ENCODE data around the gene DACH1. TPM values are rescaled to one million over a fixed set of nuclear protein-coding genes. Genes with fewer than 3 reads are reported as not detected.

The DACH1 gene
- total and polyA plus RNA-seq, 2 donors: 2.5 to 2.7 TPM

GRCh38 chr13:71775966-71776365 lies 91.0 kb downstream of the DACH1 start:
- Histone ChIP-seq H3K4me3 (ENCODE audit: low read length in 2 of 2) (no peak overlapping the region), H3K4me1 (ENCODE audit: control insufficient read depth in 2 of 2, insufficient read depth in 2 of 2, low read length in 2 of 2) (no peaks in the 10 kb centered on the region), H3K27me3 (ENCODE audit: control insufficient read depth in 2 of 2, insufficient read depth in 1 of 2, low read length in 1 of 2) (no peaks in the 10 kb centered on the region), H3K36me3 (ENCODE audit: control insufficient read depth in 2 of 2, insufficient read depth in 2 of 2, low read length in 1 of 2) (no peaks in the 10 kb centered on the region), H3K27ac (ENCODE audit: low read depth in 1 of 2, low read length in 1 of 2) (no peak overlapping the region), H3K9me3 (ENCODE audit: control insufficient read depth in 2 of 2, insufficient read depth in 1 of 2, low read length in 1 of 2) (no peaks in the 10 kb centered on the region)
- 97% methylated on average over 1 of the region's 1 CpG for WGBS
- no peak for DNase-seq (ENCODE audit: low read depth in 6 of 9, low spot score in 9 of 9)

- no peaks in the 10 kb centered on the region for H3K36me3 ChIP-seq (ENCODE audit: control insufficient read depth in 2 of 2, insufficient read depth in 2 of 2, low read length in 1 of 2)
- DNase-seq (ENCODE audit: low read depth in 6 of 9, low spot score in 9 of 9): no peak
- no peaks in the 10 kb centered on the region for H3K4me1 ChIP-seq (ENCODE audit: control insufficient read depth in 2 of 2, insufficient read depth in 2 of 2, low read length in 2 of 2)
- no peaks in the 10 kb centered on the region for H3K27me3 ChIP-seq (ENCODE audit: control insufficient read depth in 2 of 2, insufficient read depth in 1 of 2, low read length in 1 of 2)
- WGBS: 97% methylated on average over 4 of the region's 4 CpGs
- H3K9me3 ChIP-seq (ENCODE audit: control insufficient read depth in 2 of 2, insufficient read depth in 1 of 2, low read length in 1 of 2): no peaks in the 10 kb centered on the region
- no peak overlapping the region for H3K4me3 ChIP-seq (ENCODE audit: low read length in 2 of 2)
- no peak overlapping the region for H3K27ac ChIP-seq (ENCODE audit: low read depth in 1 of 2, low read length in 1 of 2)
Observed at GRCh38 chr13:71774863-71775262, 92.1 kb downstream of the DACH1 start.

- Histone ChIP-seq H3K9me3 (ENCODE audit: control insufficient read depth in 2 of 2, insufficient read depth in 1 of 2, low read length in 1 of 2) (no peaks in the 10 kb centered on the region), H3K27ac (ENCODE audit: low read depth in 1 of 2, low read length in 1 of 2) (no peak overlapping the region), H3K36me3 (ENCODE audit: control insufficient read depth in 2 of 2, insufficient read depth in 2 of 2, low read length in 1 of 2) (no peaks in the 10 kb centered on the region), H3K27me3 (ENCODE audit: control insufficient read depth in 2 of 2, insufficient read depth in 1 of 2, low read length in 1 of 2) (no peaks in the 10 kb centered on the region), H3K4me3 (ENCODE audit: low read length in 2 of 2) (no peak overlapping the region), H3K4me1 (ENCODE audit: control insufficient read depth in 2 of 2, insufficient read depth in 2 of 2, low read length in 2 of 2) (no peaks in the 10 kb centered on the region)
- no peak for DNase-seq (ENCODE audit: low read depth in 6 of 9, low spot score in 9 of 9)
- 96% methylated on average over 4 of the region's 4 CpGs for WGBS
Observed at GRCh38 chr13:71773531-71773930, 93.5 kb downstream of the DACH1 start.

GRCh38 chr13:71772361-71772760 lies 94.6 kb downstream of the DACH1 start:
- H3K27me3 ChIP-seq (ENCODE audit: control insufficient read depth in 2 of 2, insufficient read depth in 1 of 2, low read length in 1 of 2): no peaks in the 10 kb centered on the region
- WGBS: 80% methylated on average over 1 of the region's 1 CpG
- no peak overlapping the region for H3K27ac ChIP-seq (ENCODE audit: low read depth in 1 of 2, low read length in 1 of 2)
- no peaks in the 10 kb centered on the region for H3K36me3 ChIP-seq (ENCODE audit: control insufficient read depth in 2 of 2, insufficient read depth in 2 of 2, low read length in 1 of 2)
- no peaks in the 10 kb centered on the region for H3K9me3 ChIP-seq (ENCODE audit: control insufficient read depth in 2 of 2, insufficient read depth in 1 of 2, low read length in 1 of 2)
- no peak overlapping the region for H3K4me3 ChIP-seq (ENCODE audit: low read length in 2 of 2)
- no peaks in the 10 kb centered on the region for H3K4me1 ChIP-seq (ENCODE audit: control insufficient read depth in 2 of 2, insufficient read depth in 2 of 2, low read length in 2 of 2)
- no peak for DNase-seq (ENCODE audit: low read depth in 6 of 9, low spot score in 9 of 9)

- Histone ChIP-seq H3K4me1 (ENCODE audit: control insufficient read depth in 2 of 2, insufficient read depth in 2 of 2, low read length in 2 of 2) (no peaks in the 10 kb centered on the region), H3K9me3 (ENCODE audit: control insufficient read depth in 2 of 2, insufficient read depth in 1 of 2, low read length in 1 of 2) (no peaks in the 10 kb centered on the region), H3K27ac (ENCODE audit: low read depth in 1 of 2, low read length in 1 of 2) (no peak overlapping the region), H3K27me3 (ENCODE audit: control insufficient read depth in 2 of 2, insufficient read depth in 1 of 2, low read length in 1 of 2) (no peaks in the 10 kb centered on the region), H3K4me3 (ENCODE audit: low read length in 2 of 2) (no peak overlapping the region), H3K36me3 (ENCODE audit: control insufficient read depth in 2 of 2, insufficient read depth in 2 of 2, low read length in 1 of 2) (no peaks in the 10 kb centered on the region)
- 96% methylated on average over 2 of the region's 2 CpGs for WGBS
- no peak for DNase-seq (ENCODE audit: low read depth in 6 of 9, low spot score in 9 of 9)
Observed at GRCh38 chr13:71771144-71771543, 95.9 kb downstream of the DACH1 start.

GRCh38 chr13:71770710-71771109 lies 96.3 kb downstream of the DACH1 start:
- Histone ChIP-seq H3K27me3 (ENCODE audit: control insufficient read depth in 2 of 2, insufficient read depth in 1 of 2, low read length in 1 of 2) (no peaks in the 10 kb centered on the region), H3K4me3 (ENCODE audit: low read length in 2 of 2) (no peak overlapping the region), H3K36me3 (ENCODE audit: control insufficient read depth in 2 of 2, insufficient read depth in 2 of 2, low read length in 1 of 2) (no peaks in the 10 kb centered on the region), H3K9me3 (ENCODE audit: control insufficient read depth in 2 of 2, insufficient read depth in 1 of 2, low read length in 1 of 2) (no peaks in the 10 kb centered on the region), H3K27ac (ENCODE audit: low read depth in 1 of 2, low read length in 1 of 2) (no peak overlapping the region), H3K4me1 (ENCODE audit: control insufficient read depth in 2 of 2, insufficient read depth in 2 of 2, low read length in 2 of 2) (no peaks in the 10 kb centered on the region)
- DNase-seq (ENCODE audit: low read depth in 6 of 9, low spot score in 9 of 9): no peak

GRCh38 chr13:71768881-71769280 lies 98.1 kb downstream of the DACH1 start:
- Histone ChIP-seq H3K36me3 (ENCODE audit: control insufficient read depth in 2 of 2, insufficient read depth in 2 of 2, low read length in 1 of 2) (no peaks in the 10 kb centered on the region), H3K4me3 (ENCODE audit: low read length in 2 of 2) (no peak overlapping the region), H3K4me1 (ENCODE audit: control insufficient read depth in 2 of 2, insufficient read depth in 2 of 2, low read length in 2 of 2) (no peaks in the 10 kb centered on the region), H3K27ac (ENCODE audit: low read depth in 1 of 2, low read length in 1 of 2) (no peak overlapping the region), H3K27me3 (ENCODE audit: control insufficient read depth in 2 of 2, insufficient read depth in 1 of 2, low read length in 1 of 2) (no peaks in the 10 kb centered on the region), H3K9me3 (ENCODE audit: control insufficient read depth in 2 of 2, insufficient read depth in 1 of 2, low read length in 1 of 2) (no peaks in the 10 kb centered on the region)
- DNase-seq (ENCODE audit: low read depth in 6 of 9, low spot score in 9 of 9): no peak

- H3K36me3 ChIP-seq (ENCODE audit: control insufficient read depth in 2 of 2, insufficient read depth in 2 of 2, low read length in 1 of 2): no peaks in the 10 kb centered on the region
- no peak for DNase-seq (ENCODE audit: low read depth in 6 of 9, low spot score in 9 of 9)
- H3K27ac ChIP-seq (ENCODE audit: low read depth in 1 of 2, low read length in 1 of 2): no peak overlapping the region
- no peak overlapping the region for H3K4me3 ChIP-seq (ENCODE audit: low read length in 2 of 2)
- H3K4me1 ChIP-seq (ENCODE audit: control insufficient read depth in 2 of 2, insufficient read depth in 2 of 2, low read length in 2 of 2): no peaks in the 10 kb centered on the region
- H3K27me3 ChIP-seq (ENCODE audit: control insufficient read depth in 2 of 2, insufficient read depth in 1 of 2, low read length in 1 of 2): no peaks in the 10 kb centered on the region
- no peaks in the 10 kb centered on the region for H3K9me3 ChIP-seq (ENCODE audit: control insufficient read depth in 2 of 2, insufficient read depth in 1 of 2, low read length in 1 of 2)
- WGBS: 96% methylated on average over 10 of the region's 10 CpGs
Observed at GRCh38 chr13:71759651-71760511, 107.1 kb downstream of the DACH1 start.

GRCh38 chr13:71758828-71759227 lies 108.2 kb downstream of the DACH1 start:
- no peak for DNase-seq (ENCODE audit: low read depth in 6 of 9, low spot score in 9 of 9)
- Histone ChIP-seq H3K36me3 (ENCODE audit: control insufficient read depth in 2 of 2, insufficient read depth in 2 of 2, low read length in 1 of 2) (no peaks in the 10 kb centered on the region), H3K4me1 (ENCODE audit: control insufficient read depth in 2 of 2, insufficient read depth in 2 of 2, low read length in 2 of 2) (no peaks in the 10 kb centered on the region), H3K27me3 (ENCODE audit: control insufficient read depth in 2 of 2, insufficient read depth in 1 of 2, low read length in 1 of 2) (no peaks in the 10 kb centered on the region), H3K4me3 (ENCODE audit: low read length in 2 of 2) (no peak overlapping the region), H3K9me3 (ENCODE audit: control insufficient read depth in 2 of 2, insufficient read depth in 1 of 2, low read length in 1 of 2) (no peaks in the 10 kb centered on the region), H3K27ac (ENCODE audit: low read depth in 1 of 2, low read length in 1 of 2) (no peak overlapping the region)
- 90% methylated on average over 2 of the region's 2 CpGs for WGBS

Data from thymus (tissue), 11 donors.